NOMO-1 treated with dmso at 0.1 percent for 144 hours (cell line): ENCODE measurements around the gene FAM131C.

Experiments used
- DNase-seq: peaks from one replicate; lab custom pipeline; 2025; ENCODE audit not compliant: unreplicated experiment; lab: John Stamatoyannopoulos, UW

Gene FAM131C, protein sequence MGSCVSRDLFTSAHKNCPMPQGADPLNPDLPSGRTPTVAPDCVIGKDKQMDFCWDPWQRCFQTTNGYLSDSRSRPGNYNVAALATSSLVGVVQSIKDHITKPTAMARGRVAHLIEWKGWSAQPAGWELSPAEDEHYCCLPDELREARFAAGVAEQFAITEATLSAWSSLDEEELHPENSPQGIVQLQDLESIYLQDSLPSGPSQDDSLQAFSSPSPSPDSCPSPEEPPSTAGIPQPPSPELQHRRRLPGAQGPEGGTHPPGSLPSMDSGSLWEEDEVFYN

DNA sequence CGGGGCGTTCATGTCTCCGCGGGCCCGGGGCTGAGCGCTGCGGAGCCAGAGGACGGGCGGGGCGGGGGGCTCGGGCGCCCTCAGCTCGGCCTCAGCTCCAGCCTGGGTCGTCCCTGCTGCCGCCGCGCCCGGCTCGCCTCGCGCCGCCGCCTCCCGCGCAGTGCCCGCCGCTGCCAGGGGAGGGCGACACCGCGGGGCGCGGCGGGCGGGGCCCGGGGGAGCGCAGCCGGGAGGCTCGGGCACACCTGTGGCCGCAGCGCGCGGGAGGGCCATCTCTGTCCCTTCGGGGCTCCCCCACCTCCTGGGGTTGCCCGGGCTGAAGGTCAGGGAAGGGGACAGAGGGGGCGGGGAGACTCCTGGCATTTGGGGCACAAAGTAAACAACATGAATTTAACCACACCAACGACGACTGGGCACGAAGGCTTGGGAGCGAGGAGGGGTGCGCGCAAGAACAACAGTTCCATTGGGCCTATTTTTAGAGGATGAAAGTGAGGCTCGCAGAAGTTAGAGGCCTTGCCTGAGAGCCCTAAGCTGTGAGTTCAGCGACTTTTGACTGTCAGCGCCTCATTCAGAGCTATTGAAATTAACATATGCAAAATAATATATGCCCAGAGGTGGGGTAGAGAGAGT lies at the start of gene FAM131C:
Gene FAM131C (minus strand): TSS at position 162 of the 630 bp plus-strand sequence. CDS start 209 bp downstream, outside the sequence.
- DNase-seq: no peak

DNA sequence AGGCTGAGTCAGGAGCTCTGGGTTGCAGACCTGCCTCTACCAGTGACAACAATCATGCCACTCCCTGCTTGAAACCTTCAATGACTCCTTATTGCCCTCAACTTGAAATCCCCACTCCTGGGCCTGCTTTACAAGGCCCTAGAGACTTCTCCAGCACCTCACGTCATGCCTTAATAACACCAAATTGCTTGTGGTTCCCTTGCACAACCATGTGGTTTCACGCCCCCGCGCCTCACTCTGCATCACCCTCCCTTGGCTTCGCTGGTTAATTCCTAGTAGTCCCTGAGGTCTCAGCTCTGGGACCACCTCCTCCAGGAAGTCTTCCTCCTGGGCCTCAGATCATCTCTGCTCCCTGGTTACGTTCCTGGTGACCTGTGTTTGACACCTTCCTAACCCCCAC lies 49.5 kb upstream of the FAM131C start:
- DNase-seq: peak; percentile 80

GRCh38 chr1:16122350-16122881 lies 49.0 kb upstream of the FAM131C start:
- DNase-seq: no peak

GRCh38 chr1:16120940-16121410 lies 47.5 kb upstream of the FAM131C start:
- no peak for DNase-seq

- no peak for DNase-seq
Observed at GRCh38 chr1:16120407-16120806, 47.0 kb upstream of the FAM131C start.

GRCh38 chr1:16119926-16120325 lies 46.5 kb upstream of the FAM131C start:
- no peak for DNase-seq

DNA sequence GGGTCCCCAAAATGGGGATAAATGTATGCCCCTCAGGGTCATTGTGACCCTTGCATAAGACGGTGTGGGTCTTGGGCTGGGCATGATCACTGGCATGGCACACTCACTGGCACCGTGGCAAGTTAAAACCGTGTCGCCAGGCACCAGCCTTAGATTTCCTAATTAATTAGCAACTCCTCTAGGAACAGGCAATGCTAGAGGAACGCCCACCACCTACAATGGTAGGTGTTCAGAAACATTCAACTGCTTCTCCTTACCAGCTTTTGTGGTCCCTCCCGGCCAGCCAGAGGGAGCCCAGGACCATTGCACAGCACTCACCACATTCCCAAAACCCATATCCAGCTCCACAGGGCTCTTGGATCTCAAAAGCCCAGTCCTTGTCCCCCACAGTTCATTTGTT lies 46.1 kb upstream of the FAM131C start:
- DNase-seq: no peak

GRCh38 chr1:16118706-16119105 lies 45.3 kb upstream of the FAM131C start:
- DNase-seq: no peak

GRCh38 chr1:16117936-16118335 lies 44.5 kb upstream of the FAM131C start:
- no peak for DNase-seq

- no peak for DNase-seq
Observed at GRCh38 chr1:16117369-16117768, 43.9 kb upstream of the FAM131C start.

GRCh38 chr1:16116625-16117024 lies 43.2 kb upstream of the FAM131C start:
- no peak for DNase-seq

- no peak for DNase-seq
Observed at GRCh38 chr1:16116002-16116401, 42.6 kb upstream of the FAM131C start.

DNA sequence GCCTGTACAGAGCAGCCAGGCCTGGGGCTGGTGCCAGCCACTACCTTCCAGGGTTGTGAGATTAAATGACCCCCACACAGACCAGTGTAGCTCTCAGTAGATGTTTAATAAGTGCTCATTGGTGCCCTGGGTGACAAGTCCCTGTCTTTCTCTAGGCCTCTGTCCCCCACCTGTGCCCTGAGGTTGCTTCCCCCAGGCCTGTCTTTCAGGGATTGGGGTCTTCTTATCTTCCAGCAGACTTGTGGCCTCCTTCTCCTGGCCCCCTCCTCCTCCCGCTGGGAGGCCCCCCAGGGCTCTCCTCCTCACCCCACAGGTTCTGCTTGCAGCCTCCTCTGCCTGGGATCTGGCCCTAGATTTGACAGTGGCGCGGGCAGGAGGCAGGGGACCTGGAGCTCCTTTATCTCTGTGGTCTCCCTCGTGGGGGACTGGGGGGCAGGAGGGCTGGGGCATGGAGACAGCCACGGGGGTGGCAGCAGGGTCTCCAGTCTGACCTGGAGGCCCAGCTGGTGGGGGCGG lies 42.1 kb upstream of the FAM131C start:
- DNase-seq: no peak

DNA sequence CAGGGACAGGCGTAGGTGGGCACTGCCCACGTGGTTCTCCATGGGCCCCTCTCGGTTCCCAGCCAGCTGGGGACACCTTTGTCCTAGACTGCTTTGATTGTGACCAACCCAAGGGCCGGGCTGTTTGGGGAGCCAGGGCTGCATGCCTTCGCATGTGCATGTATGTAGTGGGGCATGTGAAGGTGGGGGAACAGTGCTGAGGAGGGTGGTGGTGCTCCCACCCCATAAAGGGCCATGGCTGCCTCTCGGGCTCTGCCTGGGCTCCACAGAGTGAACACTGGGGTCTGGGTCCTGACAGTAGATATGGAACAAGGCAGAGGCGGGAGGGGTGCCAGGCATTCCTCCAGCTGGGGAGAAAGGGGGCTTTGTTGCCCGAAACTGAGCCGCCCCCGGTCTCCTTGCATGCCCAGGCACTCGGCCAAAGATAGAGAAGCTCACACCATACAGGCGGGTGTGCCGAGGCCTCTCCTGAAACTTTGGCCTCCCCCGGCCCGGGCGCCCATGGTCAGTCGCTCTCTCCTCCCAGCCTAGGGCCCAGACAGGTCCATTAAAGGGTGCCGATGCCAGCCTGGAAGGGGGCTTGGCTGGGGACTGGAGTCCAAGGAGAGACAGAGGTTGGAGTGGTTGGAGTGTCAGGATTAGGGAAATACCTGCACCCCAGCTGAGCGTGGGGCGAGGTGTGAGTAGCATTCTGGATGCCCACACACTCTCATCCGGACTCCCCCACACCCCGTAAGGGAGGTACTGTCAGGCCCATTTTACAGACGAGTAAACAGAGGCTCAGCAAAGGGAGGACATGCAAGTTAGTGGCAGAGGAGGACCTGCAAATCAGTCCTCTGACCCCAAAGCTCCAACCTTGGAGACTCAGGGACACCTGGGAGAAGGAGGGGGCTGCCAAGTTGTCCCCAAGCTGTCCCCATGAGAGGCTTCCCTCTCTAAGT lies 41.3 kb upstream of the FAM131C start:
- no peak for DNase-seq

DNA sequence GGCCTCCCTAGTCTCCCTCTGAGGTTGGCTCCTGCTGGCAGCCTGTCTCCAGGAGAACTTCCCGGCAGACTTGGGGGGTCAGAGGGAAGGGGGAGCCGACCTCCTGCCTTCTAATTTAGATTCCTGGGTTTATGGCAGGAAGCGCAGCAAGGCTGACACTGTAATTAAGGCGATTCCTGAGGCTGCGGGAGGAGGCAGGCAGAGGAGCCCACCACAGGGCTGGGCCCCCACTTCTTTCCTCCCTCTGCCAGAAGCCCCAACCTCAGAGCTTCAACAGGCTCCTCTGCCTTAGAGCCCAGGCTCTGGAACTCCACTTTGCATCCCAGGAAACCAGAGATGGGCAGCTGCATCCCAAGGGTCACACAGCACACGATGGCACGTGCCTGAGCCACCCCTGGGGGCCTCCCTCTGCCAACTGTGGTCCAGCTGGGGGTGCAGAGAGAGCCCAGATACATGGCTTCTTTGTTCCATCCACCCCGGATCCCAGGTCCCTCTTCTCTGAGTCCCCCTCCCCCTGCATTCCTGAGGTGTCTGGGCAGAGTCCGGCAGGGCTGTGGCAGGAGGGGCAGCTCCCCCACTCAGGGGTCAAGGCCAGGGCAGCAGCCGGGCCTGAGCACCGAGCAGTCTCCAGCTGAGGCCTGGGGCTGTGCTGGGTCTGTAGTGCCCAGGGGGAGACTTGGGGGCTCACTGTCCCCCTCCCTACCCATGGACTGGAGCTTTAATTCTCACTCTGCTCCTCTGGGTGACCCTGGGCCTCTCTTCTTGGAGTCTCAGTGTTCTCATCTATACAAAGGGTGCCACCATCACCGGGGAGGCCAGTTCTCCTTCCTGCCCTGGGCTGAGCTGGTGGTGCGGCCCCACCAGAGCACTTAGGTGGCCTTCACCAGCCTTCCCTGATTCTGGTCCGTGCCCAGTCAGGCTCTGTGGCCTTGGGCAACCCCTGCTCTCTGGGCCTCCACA lies 39.4 kb upstream of the FAM131C start:
- DNase-seq: no peak

GRCh38 chr1:16111771-16112595 lies 38.5 kb upstream of the FAM131C start:
- no peak for DNase-seq

DNA sequence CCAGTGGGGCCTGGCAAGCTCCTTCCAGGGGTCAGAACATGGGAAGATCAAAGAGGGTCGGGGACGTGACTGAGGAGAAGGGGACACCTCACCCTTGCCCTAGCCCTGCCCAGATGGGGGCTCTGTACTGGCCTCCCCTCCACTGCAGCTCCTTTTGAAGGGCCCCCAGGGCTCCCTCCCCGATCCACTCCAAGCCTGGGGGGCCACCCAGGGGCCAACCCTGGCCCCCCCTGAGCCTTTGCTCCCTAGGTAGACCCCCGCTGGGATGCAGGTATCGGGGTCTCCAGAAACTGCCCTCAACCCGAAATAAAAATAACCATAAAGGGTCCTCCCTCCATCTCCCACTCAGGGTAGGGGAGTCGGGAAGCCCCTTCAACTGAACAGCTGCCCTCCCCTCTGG lies 37.4 kb upstream of the FAM131C start:
- no peak for DNase-seq

DNA sequence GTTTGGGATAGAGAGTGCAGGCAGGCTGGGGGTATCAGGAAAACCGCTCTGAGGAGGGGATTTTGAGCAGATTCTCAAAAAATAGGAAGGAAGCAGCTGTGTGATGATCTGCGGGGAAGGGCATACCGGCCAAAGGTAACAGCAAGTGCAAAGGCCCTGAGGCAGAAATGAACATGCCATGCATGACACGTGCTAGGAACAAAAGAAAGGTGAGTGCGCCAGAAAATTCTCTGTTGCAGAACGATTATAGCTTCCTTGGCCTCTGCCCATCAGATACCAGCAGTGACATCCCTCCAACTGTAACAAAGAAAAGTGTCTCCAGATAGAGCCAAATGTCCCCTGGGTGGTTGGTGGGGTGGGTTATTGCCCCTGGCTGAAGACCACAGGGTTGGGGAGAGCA lies 37.0 kb upstream of the FAM131C start:
- DNase-seq: no peak

GRCh38 chr1:16109571-16109970 lies 36.1 kb upstream of the FAM131C start:
- no peak for DNase-seq
